Stimulated activated CD4-positive, alpha-beta T cell treated with anti-CD3 and anti-CD28 coated beads, Interleukin-15, amount 100 ng/mL, for 48 hours (primary cell): ENCODE measurements around the gene FCN1.
A peak's percentile ranks its signal among the peaks of the same experiment; 100 is the strongest.
"Not testable (repeated sequence)": the region's sequence is repeated elsewhere in the genome, so short reads cannot be mapped to it uniquely, and the experiment has no call there.

Experiments
- DNase-seq, 2 donors: peaks; one replicate each; pipeline ENCODE4 v3.0.0-alpha.2; 2020; ENCODE audit warnings: low read depth in 2 of 2

The FCN1 gene

GRCh38 chr9:134872482-134873231 is 45.1 kb downstream of the FCN1 start:
- DNase-seq, result no peak

GRCh38 chr9:134871697-134872340 is 45.9 kb downstream of the FCN1 start:
- DNase-seq, result no peak

- no peak for DNase-seq
These were observed 46.7 kb downstream of the FCN1 start for GRCh38 chr9:134870746-134871662.

GRCh38 chr9:134870301-134870694 is 47.4 kb downstream of the FCN1 start:
- DNase-seq, result no peak

- no peak for DNase-seq
These were observed 48.0 kb downstream of the FCN1 start for GRCh38 chr9:134869554-134870300.

- DNase-seq, result no peak
These were observed 48.8 kb downstream of the FCN1 start for GRCh38 chr9:134868751-134869553.

- no peak for DNase-seq
These were observed 49.6 kb downstream of the FCN1 start for GRCh38 chr9:134867917-134868750.

GRCh38 chr9:134864821-134865190 is 52.9 kb downstream of the FCN1 start:
- DNase-seq, result no peak

- DNase-seq, result no peak
These were observed 53.5 kb downstream of the FCN1 start for GRCh38 chr9:134863941-134864820.

- no peak for DNase-seq
These were observed 54.3 kb downstream of the FCN1 start for GRCh38 chr9:134863306-134863902.

GRCh38 chr9:134861595-134862334 is 55.9 kb downstream of the FCN1 start:
- no peak for DNase-seq

GRCh38 chr9:134860510-134860909 is 57.2 kb downstream of the FCN1 start:
- DNase-seq, result no peak

GRCh38 chr9:134858051-134858841 is 59.5 kb downstream of the FCN1 start:
- DNase-seq, result peak; percentile 36 to 45

- not testable (repeated sequence) for DNase-seq
These were observed 60.3 kb downstream of the FCN1 start for GRCh38 chr9:134857451-134857850.

- no peak for DNase-seq
These were observed 61.8 kb downstream of the FCN1 start for GRCh38 chr9:134855900-134856377.
